Heart left ventricle (tissue), 13 donors: ENCODE results near the gene RPS6KA5.

Experiments used
- POLR2A ChIP-seq, 2 donors: fragments of 450-650 bp; IDR thresholded peaks; one replicate each; pipeline ENCODE4 v1.6.1; 2017; ENCODE audit warnings: antibody characterized with exemption in 2 of 2, mild to moderate bottlenecking in 2 of 2, moderate library complexity in 2 of 2
- TF ChIP-seq, protein P1 (sequence below), 12 donors: fragments of 200-600 bp; sonication (generic) in 4 of 12; IDR thresholded peaks; one replicate each; pipeline versions ENCODE4 v1.5.0 to v1.8.0; 2018 to 2022; ENCODE audit warnings: antibody characterized with exemption in 12 of 12, mild to moderate bottlenecking in 5 of 12
- donor health status: ischemic (EF 13 %, LVEDD 7.1; RV severe dilation, severe dysfunction).
- donor health status: DM: no; HTN: yes; CAD: no.
- donor health status: DM: no; HTN: no; CAD: no.
- donor health status: ischemic (EF 25% LVEDD 6.9; RV normal size, moderate dysfunction).
- donor health status: ischemic (EF 25% LVEDD 5.7; RV mildly dilated, moderate dysfunction).
- donor health status: ischemic (EF 35%, LVEDD 5.7; RV mildly dilated, moderate dysfunction).
- donor health status: nonischemic (EF 11% LVEDD 7.7; RV severe dilation, severe dysfunction).
- donor health status: DM: yes; HTN: yes; CAD: no.
- donor health status: PGD.
- donor health status: ischemic (EF 29% LVEDD 5.4; RV normal size, mild dysfunction).
- donor health status: nonischemic (EF 23%, LVEDD 6.1; RV moderate dilation, normal function).

DNA sequence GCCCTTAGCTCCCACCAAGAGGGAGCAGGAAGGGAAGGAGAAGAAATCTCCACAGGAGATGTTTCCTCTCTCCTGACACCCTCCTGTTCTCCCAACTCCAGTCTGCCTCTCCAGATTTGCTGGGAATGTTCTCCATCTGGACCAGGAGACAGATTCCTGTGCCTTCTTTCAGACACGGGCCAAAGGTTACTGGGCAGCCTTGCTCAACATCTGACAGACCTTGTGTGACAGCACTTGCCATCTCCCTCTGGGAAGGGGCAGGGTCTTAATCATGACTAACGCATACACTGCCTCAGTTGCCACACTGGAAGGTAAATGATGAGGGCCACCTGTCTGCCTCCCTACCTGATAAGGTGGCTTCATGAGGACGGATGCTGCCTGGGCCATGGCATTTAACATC lies 241.7 kb downstream of the RPS6KA5 start:
- TF ChIP-seq, protein P1, sequence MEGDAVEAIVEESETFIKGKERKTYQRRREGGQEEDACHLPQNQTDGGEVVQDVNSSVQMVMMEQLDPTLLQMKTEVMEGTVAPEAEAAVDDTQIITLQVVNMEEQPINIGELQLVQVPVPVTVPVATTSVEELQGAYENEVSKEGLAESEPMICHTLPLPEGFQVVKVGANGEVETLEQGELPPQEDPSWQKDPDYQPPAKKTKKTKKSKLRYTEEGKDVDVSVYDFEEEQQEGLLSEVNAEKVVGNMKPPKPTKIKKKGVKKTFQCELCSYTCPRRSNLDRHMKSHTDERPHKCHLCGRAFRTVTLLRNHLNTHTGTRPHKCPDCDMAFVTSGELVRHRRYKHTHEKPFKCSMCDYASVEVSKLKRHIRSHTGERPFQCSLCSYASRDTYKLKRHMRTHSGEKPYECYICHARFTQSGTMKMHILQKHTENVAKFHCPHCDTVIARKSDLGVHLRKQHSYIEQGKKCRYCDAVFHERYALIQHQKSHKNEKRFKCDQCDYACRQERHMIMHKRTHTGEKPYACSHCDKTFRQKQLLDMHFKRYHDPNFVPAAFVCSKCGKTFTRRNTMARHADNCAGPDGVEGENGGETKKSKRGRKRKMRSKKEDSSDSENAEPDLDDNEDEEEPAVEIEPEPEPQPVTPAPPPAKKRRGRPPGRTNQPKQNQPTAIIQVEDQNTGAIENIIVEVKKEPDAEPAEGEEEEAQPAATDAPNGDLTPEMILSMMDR (IDR thresholded peaks at IDR 0.05): no peak
- TF ChIP-seq POLR2A (IDR thresholded peaks at IDR 0.05): no peak
